ENCODE data around the gene PFKFB4. TPM values are rescaled to one million over a fixed set of nuclear protein-coding genes. Genes with fewer than 3 reads are reported as not detected.

The PFKFB4 gene
- total RNA-seq, 1 experiment from 2014 or later, result 20.3 TPM

DNA sequence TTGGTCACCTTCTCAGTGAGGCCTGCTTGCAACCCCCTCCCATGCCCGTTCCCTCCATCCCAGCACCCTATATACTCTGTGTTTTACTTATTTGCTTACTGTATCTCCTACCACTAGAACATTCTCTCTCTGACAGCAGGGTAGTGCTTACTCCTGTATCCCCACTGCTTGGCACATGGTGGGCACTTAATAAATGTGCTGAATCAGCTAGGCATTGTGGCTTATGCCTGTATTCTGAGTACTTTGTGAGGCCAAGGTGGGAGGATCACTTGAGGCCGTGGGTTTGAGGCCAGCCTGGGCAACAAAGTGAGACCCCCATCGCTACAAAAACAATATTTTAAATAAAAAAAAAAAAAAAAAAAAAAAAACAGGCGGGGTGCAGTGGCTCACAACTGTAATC lies 45.1 kb downstream of the PFKFB4 start:
- Histone ChIP-seq H3K4me1 (ENCODE audit: control insufficient read depth in 1 of 2, insufficient read depth in 2 of 2, low read length in 2 of 2) (peaks cover 24 to 29% of the 10 kb centered on the region in 2 experiments), H3K9ac (ENCODE audit: low read length) (no peak overlapping the region), H3K36me3 (ENCODE audit: control insufficient read depth in 1 of 2, insufficient read depth in 2 of 2, low read length in 2 of 2) (no peaks in the 10 kb centered on the region), H3K9me2 (ENCODE audit: insufficient read depth) (no peaks in the 10 kb centered on the region), H3K27ac (ENCODE audit: low read depth, low read length) (no peak overlapping the region), H3K79me2 (ENCODE audit: insufficient read depth, low read length) (no peaks in the 10 kb centered on the region), H3K9me3 (ENCODE audit: control insufficient read depth in 1 of 2, insufficient read depth in 1 of 2, low read depth in 1 of 2, low read length in 2 of 2) (no peaks in the 10 kb centered on the region), H3K4me3 (replicated peaks in 1 of 2; ENCODE audit: low read depth in 1 of 2, low read length in 2 of 2) (no peak overlapping the region), H4K20me1 (ENCODE audit: insufficient read depth) (no peaks in the 10 kb centered on the region), H2AFZ (ENCODE audit: low read depth, low read length, poor library complexity, severe bottlenecking) (no peak overlapping the region), H3K27me3 (ENCODE audit: insufficient read depth, low read length) (no peaks in the 10 kb centered on the region), H3K4me2 (ENCODE audit: low read length) (no peak overlapping the region)
- POLR2A ChIA-PET, result no interaction called here
- ATAC-seq (no peak), DNase-seq (ENCODE audit: low read depth, low spot score) (no peak)
- TF ChIP-seq RAD21 (IDR thresholded peaks at IDR 0.05; ENCODE audit: low read depth) (no peak), EZH2 (IDR thresholded peaks at IDR 0.05) (no peak), SRF (IDR thresholded peaks at IDR 0.05; ENCODE audit: low read depth) (no peak), YY1 (IDR thresholded peaks at IDR 0.05; ENCODE audit: extremely low read depth, insufficient replicate concordance, low read depth, low read length) (no peak), POLR2A (IDR thresholded peaks at IDR 0.05; ENCODE audit: borderline replicate concordance, extremely low read depth, insufficient read depth, insufficient read length) (no peak), CBX3 (IDR thresholded peaks at IDR 0.05; ENCODE audit: low read depth) (no peak), SP1 (IDR thresholded peaks at IDR 0.05; ENCODE audit: low read depth) (no peak), CEBPB (IDR thresholded peaks at IDR 0.05; ENCODE audit: low read depth) (no peak), EGR1 (IDR thresholded peaks at IDR 0.05; ENCODE audit: low read depth) (no peak)
- TF ChIP-seq, protein P1, sequence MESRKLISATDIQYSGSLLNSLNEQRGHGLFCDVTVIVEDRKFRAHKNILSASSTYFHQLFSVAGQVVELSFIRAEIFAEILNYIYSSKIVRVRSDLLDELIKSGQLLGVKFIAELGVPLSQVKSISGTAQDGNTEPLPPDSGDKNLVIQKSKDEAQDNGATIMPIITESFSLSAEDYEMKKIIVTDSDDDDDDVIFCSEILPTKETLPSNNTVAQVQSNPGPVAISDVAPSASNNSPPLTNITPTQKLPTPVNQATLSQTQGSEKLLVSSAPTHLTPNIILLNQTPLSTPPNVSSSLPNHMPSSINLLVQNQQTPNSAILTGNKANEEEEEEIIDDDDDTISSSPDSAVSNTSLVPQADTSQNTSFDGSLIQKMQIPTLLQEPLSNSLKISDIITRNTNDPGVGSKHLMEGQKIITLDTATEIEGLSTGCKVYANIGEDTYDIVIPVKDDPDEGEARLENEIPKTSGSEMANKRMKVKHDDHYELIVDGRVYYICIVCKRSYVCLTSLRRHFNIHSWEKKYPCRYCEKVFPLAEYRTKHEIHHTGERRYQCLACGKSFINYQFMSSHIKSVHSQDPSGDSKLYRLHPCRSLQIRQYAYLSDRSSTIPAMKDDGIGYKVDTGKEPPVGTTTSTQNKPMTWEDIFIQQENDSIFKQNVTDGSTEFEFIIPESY (IDR thresholded peaks at IDR 0.05; ENCODE audit: extremely low read depth, insufficient replicate concordance, low read length), result no peak
- no TSS peak for BruUV-seq (replicated peaks)
- intact Hi-C loops (cut with micrococcal nuclease), result no loop called here
- RAD21 ChIA-PET (ENCODE audit: low non-redundant PET in 1 of 2, low total read pairs in 2 of 2, uncharacterized antibody in 2 of 2, unreplicated experiment in 2 of 2), result no interaction called here
- CTCF ChIA-PET, result no interaction called here
